GM20431 (cell line): ENCODE data around the gene LAIR2.

Experiments used
- in situ Hi-C: fragments of 300-500 bp; cut with MseI, MboI; formaldehyde crosslinking; loops from one replicate; pipeline ENCODE4 v1.15.0; 2020; ENCODE audit warnings: low sequenced_read_pairs; ENCODE audit not compliant: unreplicated experiment

LAIR2 gene

GRCh38 chr19:54502518-54503048, at the start of gene LAIR2:
TSS of gene LAIR2 (plus strand) at chr19:54502831. CDS start at chr19:54502919, 88 bp downstream.
- in situ Hi-C loops = no loop called here

- in situ Hi-C loops = no loop called here
These were observed 48.5 kb upstream of the LAIR2 start for GRCh38 chr19:54453921-54454780.

GRCh38 chr19:54454781-54455675, 47.6 kb upstream of the LAIR2 start:
- in situ Hi-C loops = no loop called here

- in situ Hi-C loops = no loop called here
These were observed 46.7 kb upstream of the LAIR2 start for GRCh38 chr19:54455786-54456422.

GRCh38 chr19:54456423-54457373, 45.9 kb upstream of the LAIR2 start:
- in situ Hi-C loops = no loop called here

DNA sequence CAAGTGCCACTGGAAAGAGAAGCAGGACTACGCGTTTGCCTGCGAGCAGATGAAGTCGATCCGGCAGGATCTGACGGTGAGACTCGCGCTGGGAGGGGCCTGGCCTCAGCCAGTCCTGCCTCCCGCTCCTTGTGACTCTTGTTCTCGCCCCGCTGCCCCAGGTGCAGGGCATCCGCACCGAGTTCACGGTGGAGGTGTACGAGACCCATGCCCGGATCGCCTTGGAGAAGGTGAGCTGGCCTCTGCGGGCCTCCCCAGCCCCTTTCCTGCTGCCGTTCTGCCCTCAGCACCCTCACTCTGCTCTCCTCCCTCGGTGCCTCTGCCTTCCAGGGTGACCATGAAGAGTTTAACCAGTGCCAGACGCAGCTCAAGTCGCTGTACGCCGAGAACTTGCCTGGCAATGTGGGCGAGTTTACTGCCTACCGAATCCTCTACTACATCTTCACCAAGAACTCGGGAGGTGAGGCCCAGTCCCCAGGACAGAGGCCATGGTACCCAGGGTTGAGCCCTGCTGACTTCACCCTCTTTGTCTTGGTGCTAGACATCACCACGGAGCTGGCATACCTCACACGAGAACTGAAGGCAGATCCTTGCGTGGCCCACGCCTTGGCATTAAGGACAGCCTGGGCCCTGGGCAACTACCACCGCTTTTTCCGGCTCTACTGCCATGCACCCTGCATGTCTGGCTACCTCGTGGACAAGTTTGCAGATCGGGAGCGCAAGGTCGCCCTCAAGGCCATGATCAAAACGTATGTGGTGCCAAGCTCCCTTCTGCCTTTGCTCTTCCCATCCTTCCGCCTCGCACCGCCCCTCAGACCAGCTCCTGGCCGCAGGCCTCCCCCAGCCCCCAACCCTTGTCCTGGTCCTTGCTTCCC, 44.6 kb upstream of the LAIR2 start:
- in situ Hi-C loops = no loop called here

GRCh38 chr19:54458648-54459281, 43.9 kb upstream of the LAIR2 start:
- in situ Hi-C loops = no loop called here

DNA sequence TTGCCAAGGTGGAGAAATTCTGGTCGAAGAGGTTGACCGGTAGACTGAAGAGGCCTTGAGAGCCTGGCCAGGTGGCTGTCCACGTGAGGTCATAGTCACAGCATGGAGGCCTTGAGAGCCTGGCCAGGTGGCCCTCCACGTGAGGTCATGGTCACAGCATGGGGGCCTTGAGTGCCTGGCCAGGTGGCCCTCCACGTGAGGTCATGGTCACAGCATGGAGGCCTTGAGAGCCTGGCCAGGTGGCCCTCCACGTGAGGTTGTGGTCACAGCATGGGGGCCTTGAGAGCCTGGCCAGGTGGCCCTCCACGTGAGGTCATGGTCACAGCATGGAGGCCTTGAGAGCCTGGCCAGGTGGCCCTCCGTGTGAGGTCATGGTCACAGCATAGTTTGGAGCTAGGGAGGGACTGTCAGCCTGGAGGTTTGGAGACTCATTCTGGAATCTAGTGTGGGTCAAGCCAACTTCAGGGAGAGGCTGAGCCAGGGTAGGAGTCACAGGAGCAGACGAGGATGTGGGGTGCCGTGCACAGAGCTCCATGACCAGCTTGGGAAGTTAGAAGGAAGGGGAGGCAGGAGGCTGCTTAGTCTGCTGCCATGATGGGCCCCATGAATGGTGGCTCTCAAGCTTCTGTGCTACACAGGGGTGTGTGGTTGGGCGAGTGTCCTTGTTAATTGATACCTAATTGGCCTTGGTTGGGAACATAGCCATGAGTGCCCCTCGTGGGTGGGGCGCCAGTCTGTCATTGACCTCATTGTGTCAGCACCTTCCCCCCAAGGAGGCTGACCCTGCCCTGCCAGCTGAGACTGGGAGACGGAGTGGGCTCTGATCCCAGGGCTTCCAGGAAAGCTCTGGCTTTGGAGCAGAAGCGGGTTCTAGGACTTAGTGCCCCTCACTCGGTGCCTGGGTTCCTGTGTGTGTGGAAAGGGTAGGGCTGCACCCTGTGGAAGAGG, 43.1 kb upstream of the LAIR2 start:
- in situ Hi-C loops = no loop called here

- in situ Hi-C loops = no loop called here
These were observed 42.2 kb upstream of the LAIR2 start for GRCh38 chr19:54460230-54461005.

DNA sequence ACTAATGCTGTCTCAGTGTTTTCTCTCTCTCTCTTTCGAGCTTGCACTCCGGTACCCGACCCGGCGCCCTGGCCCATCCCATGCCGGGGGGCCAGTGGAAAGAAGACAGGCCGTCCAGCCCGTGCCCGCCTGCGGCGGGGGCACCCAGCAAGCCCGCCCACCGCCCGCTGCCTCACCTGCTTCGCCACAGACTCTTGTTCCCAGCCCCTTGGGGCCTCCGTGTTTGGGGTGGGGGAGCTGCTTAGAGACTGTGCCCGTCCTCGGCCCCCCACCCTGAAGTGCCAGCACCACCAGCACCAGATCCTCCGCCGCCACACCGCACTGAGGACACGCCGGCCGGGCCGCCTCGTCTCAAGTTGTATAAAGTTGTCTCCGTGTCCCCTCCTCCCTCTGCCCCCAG, 41.4 kb upstream of the LAIR2 start:
- in situ Hi-C loops = no loop called here

DNA sequence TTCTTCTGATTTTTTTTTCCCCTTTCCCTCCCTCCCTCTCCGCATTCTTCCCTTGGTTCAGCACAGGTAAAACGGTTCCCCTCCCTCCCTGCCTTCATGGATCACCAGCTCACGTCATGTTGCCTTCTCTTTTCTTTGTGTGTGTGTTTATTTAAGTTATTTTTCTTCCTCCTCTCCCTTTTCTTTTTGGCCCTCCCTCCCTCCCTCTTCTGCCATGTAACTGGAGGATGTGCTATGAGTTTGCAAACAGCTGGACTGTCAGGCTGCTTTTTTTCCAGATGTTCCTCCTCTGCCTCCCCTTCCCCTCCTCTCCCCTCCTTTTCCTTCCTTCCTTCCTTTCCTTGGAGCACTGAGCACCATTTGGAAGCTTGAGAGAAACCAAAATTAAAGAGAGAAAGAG, 41.0 kb upstream of the LAIR2 start:
- in situ Hi-C loops = no loop called here

GRCh38 chr19:54462047-54462654, 40.5 kb upstream of the LAIR2 start:
- in situ Hi-C loops = no loop called here

DNA sequence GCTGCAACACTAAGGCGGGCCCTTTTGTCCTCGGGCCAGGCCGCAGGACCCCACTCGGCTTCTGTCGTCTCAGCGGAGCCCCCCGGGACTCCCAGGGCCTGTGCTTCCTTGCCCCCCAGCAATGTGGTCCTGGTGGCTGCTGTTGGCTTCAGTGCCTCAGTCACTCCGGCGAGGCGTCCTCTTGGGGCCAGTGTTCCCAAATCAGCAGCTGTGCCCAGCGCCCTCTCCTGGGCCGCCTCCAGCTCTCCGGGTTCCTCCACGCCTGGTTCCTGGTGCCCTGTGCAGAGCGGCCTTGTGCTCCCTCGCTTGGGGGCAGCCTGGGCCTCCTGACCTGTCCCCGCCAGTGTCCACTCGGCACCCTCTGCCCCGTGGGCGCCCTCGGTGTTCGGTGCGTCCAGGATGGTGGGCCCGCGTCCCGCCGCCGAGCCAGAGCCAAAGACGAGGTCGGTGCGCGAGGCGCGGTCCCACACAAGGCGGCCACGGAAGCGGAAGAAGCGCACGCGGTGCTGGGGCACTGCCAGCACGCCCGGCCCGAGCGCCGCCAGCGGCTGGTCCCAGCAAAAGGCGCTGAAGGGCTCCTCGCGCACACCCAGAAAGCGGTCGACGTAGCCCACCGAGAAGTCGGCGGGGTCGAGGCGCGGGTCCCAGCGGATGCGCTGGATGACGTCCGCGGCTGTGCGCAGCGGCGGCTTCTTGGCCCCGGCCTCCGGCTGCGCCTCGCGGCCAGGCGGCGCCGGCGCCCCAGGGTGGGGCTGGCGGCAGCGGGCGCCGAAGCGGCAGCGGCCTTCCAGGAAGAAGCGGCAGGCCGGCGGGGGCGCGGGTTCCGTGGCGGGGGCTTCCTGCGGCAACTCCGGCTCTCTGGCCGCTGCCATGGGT, 39.7 kb upstream of the LAIR2 start:
- in situ Hi-C loops = no loop called here

GRCh38 chr19:54463531-54464043, 39.0 kb upstream of the LAIR2 start, which contains the start of gene LENG9:
TSS of gene LENG9 (minus strand) at chr19:54463778. CDS start at chr19:54463526, 252 bp downstream.
- in situ Hi-C loops = no loop called here
